ENCODE data around the gene KDM4B. TPM values are rescaled to one million over a fixed set of nuclear protein-coding genes. Genes with fewer than 3 reads are reported as not detected.
"Not testable (repeated sequence)": the region's sequence is repeated elsewhere in the genome, so short reads cannot be mapped to it uniquely, and the experiment has no call there.

KDM4B gene
- total RNA-seq, 1 donor from 2014 or later, result 36.4 TPM

DNA sequence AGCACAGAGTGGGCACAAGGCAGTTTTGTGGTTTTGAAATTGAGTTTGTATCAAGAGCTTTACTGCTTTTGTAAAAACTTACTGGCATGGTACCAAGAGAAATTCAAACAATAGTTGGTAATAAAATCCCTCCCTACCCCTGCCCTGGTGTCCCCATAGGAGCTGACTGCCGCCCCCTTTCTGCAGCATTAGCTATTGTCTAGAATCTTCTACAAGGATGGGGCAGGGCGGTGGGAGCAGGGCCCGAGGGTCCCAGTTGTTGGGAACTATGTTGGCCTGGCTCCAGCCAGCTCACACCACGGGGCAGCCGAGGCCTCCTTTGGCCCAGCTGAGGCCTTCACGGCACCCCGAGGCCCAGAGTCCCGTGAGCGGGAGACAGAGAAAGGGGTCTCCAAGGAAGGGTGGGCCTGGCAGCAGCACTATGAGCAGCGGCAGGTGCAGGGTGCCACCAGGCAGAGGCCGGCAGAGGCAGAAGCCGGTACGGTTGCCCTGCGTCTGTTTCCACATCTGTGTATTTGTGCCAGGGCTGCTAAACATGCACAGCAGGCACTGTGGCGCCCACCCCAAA, 57.9 kb downstream of the KDM4B start:
- intact Hi-C loops (cut with micrococcal nuclease), result no loop called here
- no peak for DNase-seq
- no peak for ATAC-seq

GRCh38 chr19:5028229-5028886, 59.4 kb downstream of the KDM4B start:
- DNase-seq, result no peak

GRCh38 chr19:5029596-5029995, 60.7 kb downstream of the KDM4B start:
- DNase-seq; intact Hi-C loops (cut with micrococcal nuclease); ATAC-seq: not testable (repeated sequence)

More at GRCh38 chr19:5028229-5028886, 59.4 kb downstream of the KDM4B start:
- intact Hi-C loops (cut with micrococcal nuclease), result no loop called here
- no peak for ATAC-seq

GRCh38 chr19:5030136-5030820, 61.4 kb downstream of the KDM4B start:
- intact Hi-C loops (cut with micrococcal nuclease), result loop anchor here (10.0 kb wide), 1 partner anchor 155 kb away; no protein-coding TSS in a partner anchor
- no peak for ATAC-seq
- DNase-seq, result no peak

DNA sequence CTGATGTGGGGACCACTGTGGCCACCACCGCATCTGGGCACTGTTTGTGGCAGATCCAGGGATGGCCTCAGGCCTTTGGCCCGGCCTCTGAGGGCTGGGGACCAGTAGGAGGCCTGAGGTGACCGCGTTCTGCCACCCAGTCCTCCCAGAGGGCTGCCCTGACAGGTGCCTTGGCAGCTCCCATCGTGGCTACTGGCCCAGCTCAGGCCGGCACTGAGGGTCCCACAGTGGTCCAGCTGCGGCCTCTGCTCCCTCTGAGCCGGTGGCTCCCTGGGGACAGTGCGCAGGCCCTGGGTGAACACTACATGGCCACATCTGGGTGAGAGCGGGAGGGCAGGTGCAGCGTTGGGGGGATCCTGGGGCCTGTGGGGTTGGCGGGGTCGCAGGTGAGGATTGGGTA, 61.9 kb downstream of the KDM4B start:
- ATAC-seq (peak; percentile 1), DNase-seq (no peak)
- intact Hi-C loops (cut with micrococcal nuclease), result loop anchor here (10.0 kb wide), 1 partner anchor 156 kb away; no protein-coding TSS in a partner anchor

DNA sequence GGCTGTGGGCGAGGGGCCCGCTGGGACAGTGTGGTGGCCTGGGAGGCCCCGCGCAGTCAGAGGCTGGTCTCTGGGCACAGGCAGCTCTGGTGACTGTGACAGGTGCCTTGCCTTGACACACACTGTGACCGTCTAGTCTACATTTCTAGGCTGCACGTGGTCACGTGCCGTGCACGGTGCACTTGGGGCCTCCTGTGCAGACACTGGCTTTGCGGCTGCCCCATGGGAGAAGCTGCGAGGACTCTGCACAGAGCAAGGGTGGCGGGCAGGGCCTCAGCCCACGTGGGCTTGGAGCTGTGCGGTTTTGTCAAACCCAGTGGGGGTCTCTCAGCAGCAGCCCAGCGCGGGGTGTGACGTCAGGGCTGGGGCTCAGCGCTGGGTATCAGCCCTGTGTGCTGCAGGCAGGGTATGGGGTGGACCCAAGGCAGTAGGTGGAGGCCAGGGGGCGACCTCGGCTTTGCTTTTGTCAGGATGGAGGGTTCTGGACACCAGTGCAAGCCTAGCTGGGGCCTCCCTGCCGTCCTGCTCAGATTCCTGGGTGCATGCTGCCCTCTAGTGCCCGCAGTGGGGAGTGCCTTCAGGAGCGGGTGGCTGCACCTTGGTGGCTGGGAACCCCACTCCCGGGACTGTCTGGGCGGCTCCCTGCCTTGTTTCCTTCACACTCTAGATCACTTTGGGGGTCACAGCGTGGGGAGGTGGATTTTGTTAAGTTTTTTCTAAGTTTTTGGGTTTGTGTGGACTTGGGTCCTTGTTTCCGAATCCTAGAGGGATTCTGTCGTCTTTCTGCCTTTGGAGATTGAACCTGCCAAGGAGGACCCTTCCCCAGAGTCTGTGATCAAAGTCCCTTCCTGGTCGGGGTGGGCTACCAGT, 62.6 kb downstream of the KDM4B start:
- ATAC-seq, result peak; percentile 86
- peak; percentile 89 for DNase-seq
- intact Hi-C loops (cut with micrococcal nuclease), result loop anchor here (10.0 kb wide), 1 partner anchor 157 kb away; no protein-coding TSS in a partner anchor

- intact Hi-C loops (cut with micrococcal nuclease), result loop anchor here (10.0 kb wide), 1 partner anchor 158 kb away; no protein-coding TSS in a partner anchor
- ATAC-seq (peak; percentile 66), DNase-seq (peak; percentile 68)
These were observed 63.4 kb downstream of the KDM4B start for GRCh38 chr19:5032101-5032967.

- intact Hi-C loops (cut with micrococcal nuclease), result loop anchor here (10.0 kb wide), 1 partner anchor 160 kb away; no protein-coding TSS in a partner anchor
- no peak for DNase-seq
- ATAC-seq, result no peak
These were observed 66.3 kb downstream of the KDM4B start for GRCh38 chr19:5035105-5035761.

DNA sequence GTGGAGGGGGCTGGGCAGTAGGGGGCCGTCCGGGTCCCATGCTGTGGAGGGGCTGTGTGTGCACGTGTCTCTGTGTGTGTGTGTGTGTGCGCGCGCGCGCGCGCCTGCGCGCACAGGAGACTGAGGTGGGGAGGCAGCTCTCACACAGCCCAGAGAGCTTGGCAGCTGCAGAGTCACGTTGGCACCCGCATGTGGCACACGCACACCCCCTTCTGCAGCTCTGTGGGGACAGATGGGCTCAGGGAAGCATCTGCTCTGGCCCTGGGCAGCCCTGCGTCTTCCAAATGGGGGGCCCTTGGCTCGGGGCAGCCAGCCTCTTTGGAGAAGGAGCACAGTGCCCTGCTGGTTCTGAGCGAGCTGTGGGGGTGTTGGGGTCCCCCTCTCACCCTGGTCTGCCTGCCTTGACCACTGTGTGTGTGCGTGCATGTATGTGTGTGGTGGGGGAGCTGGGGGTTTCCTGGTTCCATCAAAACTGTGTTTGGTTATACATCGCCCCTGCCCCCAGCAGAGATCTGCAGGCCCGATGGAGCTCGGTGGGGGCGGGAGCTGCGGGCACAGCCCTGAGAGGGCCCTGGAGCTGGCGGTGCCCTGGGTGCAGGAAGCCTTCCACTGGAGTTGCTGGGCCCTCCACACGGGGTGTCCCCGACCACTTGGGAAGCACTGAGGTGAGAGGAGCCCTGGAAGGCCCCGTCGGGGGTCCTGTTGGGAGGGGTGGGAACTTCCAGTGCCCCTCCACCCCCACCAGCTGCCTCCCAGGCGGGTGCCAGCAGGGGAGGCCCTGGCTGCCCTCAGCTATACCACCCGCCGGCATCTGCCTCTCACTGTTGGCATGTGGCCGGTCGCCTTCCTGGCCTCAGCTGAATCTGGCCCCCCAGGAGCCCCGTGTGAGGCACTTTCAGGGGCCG, 67.1 kb downstream of the KDM4B start:
- ATAC-seq (no peak), DNase-seq (no peak)
- intact Hi-C loops (cut with micrococcal nuclease), result loop anchor here (10.0 kb wide), 1 partner anchor 161 kb away; no protein-coding TSS in a partner anchor

GRCh38 chr19:5036698-5037563, 68.0 kb downstream of the KDM4B start:
- peak; percentile 22 for ATAC-seq
- intact Hi-C loops (cut with micrococcal nuclease), result loop anchor here (10.0 kb wide), 1 partner anchor 162 kb away; no protein-coding TSS in a partner anchor
- peak; percentile 68 for DNase-seq

DNA sequence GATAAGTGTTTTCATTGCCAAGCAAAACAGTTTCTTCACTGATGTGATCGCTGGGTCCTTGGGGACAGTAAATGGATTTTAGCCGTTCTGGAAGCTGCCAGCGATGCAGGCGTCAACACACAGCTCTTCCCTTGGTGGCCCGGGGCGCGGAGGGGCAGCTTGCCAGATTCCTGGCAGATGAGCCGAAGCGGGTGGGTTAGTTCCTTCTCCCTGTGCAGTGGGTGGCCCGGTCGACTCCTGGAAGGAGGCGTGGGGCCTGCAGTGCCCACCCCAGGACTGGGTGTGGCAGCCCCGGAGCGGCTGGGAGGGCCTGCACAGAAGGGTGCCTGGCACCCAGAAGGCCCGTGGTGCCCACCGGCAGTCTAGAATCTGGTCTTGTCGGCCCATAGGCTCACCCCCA, 69.0 kb downstream of the KDM4B start:
- ATAC-seq (peak; percentile 3), DNase-seq (no peak)
- intact Hi-C loops (cut with micrococcal nuclease), result loop anchor here (10.0 kb wide), 1 partner anchor 163 kb away; no protein-coding TSS in a partner anchor

DNA sequence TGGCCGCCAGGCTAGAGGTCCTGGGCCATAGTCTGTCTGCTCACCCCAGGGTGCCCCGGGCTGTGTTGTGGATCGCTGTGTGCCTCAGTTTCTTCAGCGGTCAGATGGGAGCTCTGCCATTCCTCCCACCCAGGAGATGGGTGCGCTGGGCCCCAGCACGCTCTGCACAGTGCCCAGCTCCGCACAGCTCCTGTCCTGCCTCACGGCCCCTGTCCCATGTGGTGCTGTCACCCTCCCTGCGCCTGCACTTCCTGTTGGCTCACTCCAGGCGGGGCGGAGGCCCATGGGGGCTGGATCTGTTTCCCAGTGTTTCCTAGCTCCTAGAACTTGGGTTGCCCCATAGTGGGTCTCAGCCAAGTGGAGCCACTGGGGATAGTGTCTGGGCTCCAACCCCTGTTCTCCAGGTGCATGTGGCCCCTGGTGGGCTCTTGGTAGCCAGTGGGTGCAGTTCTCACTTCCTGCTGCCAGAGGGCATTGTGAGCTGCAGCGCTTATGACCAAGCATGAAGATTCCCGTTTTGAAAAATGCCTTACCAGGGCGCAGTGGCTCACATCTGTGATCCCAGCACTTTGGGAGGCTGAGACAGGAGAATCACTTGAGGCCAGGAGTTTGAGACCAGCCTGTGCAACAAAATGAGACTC, 69.8 kb downstream of the KDM4B start:
- ATAC-seq (peak; percentile 5), DNase-seq (no peak)
- intact Hi-C loops (cut with micrococcal nuclease), result loop anchor here (10.0 kb wide), 1 partner anchor 164 kb away; no protein-coding TSS in a partner anchor

- no peak for DNase-seq
- ATAC-seq, result no peak
- intact Hi-C loops (cut with micrococcal nuclease), result loop anchor here (10.0 kb wide), 1 partner anchor 165 kb away; no protein-coding TSS in a partner anchor
These were observed 71.0 kb downstream of the KDM4B start for GRCh38 chr19:5039642-5040543.

GRCh38 chr19:5040544-5041167, 71.7 kb downstream of the KDM4B start:
- no peak for ATAC-seq
- intact Hi-C loops (cut with micrococcal nuclease), result no loop called here
- DNase-seq, result no peak

Measured in left ventricle myocardium superior (tissue), 1 donor.